HEK293T (cell line): ENCODE measurements around the gene C8A.

Source experiments
- ARNT ChIP-seq: fragments of 450-650 bp; IDR thresholded peaks from 2 replicates; pipeline ENCODE4 v1.6.1; 2017; ENCODE audit warnings: mild to moderate bottlenecking
- BHLHE40 ChIP-seq: fragments of 450-650 bp; IDR thresholded peaks from 2 replicates; pipeline ENCODE4 v1.6.1; 2016; ENCODE audit warnings: mild to moderate bottlenecking, moderate library complexity, borderline replicate concordance
- CTBP1 ChIP-seq: fragments of 450-650 bp; IDR thresholded peaks from 2 replicates; pipeline ENCODE4 v1.6.1; 2016; ENCODE audit warnings: borderline replicate concordance
- FOXA1 ChIP-seq: fragments of 450-650 bp; IDR thresholded peaks from 2 replicates; pipeline ENCODE4 v1.6.1; 2016; ENCODE audit warnings: mild to moderate bottlenecking
- FOXM1 ChIP-seq: fragments of 450-650 bp; IDR thresholded peaks from 2 replicates; pipeline ENCODE4 v1.6.1; 2017; ENCODE audit warnings: mild to moderate bottlenecking, borderline replicate concordance
- L3MBTL2 ChIP-seq: fragments of 450-650 bp; conservative IDR thresholded peaks from 2 replicates; pipeline ENCODE4 v1.6.1; 2016; ENCODE audit warnings: mild to moderate bottlenecking
- LEF1 ChIP-seq: fragments of 450-650 bp; IDR thresholded peaks from 2 replicates; pipeline ENCODE4 v1.6.1; 2017; ENCODE audit warnings: mild to moderate bottlenecking, borderline replicate concordance
- SP1 ChIP-seq: fragments of 450-650 bp; IDR thresholded peaks from 2 replicates; pipeline ENCODE4 v1.6.1; 2017
- SUZ12 ChIP-seq: fragments of 450-650 bp; IDR thresholded peaks from 2 replicates; pipeline ENCODE4 v1.6.1; 2016; ENCODE audit warnings: mild to moderate bottlenecking
- TARDBP ChIP-seq: fragments of 450-650 bp; IDR thresholded peaks from 2 replicates; pipeline ENCODE4 v1.6.1; 2016

DNA sequence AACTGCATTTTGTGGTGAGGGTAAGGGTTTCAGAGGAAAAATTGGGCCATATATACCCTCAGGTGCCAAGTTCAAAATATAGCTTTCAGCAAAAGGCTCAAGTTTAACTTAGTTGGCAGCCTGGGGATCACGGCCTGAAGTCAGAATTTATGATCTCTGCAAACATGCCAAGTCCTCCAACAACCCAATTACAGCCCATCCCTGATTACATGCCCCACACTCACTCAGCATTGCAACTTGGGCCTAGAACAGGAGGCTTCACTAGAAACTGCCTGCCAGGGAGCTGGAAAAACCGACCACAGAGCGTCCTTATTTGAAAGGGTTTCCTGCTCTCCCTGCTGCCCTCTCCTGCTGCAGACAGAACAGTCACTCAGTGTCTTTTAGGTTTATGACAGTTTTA lies 47.8 kb upstream of the C8A start:
- TF ChIP-seq SUZ12 (no peak), SP1 (no peak), LEF1 (no peak), BHLHE40 (no peak), FOXA1 (no peak), FOXM1 (no peak), TARDBP (no peak), L3MBTL2 (no peak), CTBP1 (no peak), ARNT (no peak)
